ENCODE results near the gene LGALS3BP. TPM values are rescaled to one million over a fixed set of nuclear protein-coding genes. Genes with fewer than 3 reads are reported as not detected.

LGALS3BP gene
- total and polyA plus RNA-seq, 2 of the 13 experiments (the other 11 are each of a cell fraction or from before 2014, with no cell fraction given): 137 to 332 TPM

- TF ChIP-seq, protein P1, sequence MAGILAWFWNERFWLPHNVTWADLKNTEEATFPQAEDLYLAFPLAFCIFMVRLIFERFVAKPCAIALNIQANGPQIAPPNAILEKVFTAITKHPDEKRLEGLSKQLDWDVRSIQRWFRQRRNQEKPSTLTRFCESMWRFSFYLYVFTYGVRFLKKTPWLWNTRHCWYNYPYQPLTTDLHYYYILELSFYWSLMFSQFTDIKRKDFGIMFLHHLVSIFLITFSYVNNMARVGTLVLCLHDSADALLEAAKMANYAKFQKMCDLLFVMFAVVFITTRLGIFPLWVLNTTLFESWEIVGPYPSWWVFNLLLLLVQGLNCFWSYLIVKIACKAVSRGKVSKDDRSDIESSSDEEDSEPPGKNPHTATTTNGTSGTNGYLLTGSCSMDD (CRISPR knock-in tag; IDR thresholded peaks at IDR 0.05): no peak
- TF ChIP-seq ZNF501 (CRISPR knock-in tag; IDR thresholded peaks at IDR 0.05): peak; percentile 70; the same call in 1 of the 2 replicates
- 0 out of 2 replicates have a peak, but pooled peaks have one; percentile 19 for TF ChIP-seq SRY (CRISPR knock-in tag; IDR thresholded peaks at IDR 0.05)
Observed at GRCh38 chr17:78970834-78971755, 8.6 kb downstream of the LGALS3BP start (continued).

- H4K20me1 ChIP-seq (ENCODE audit: insufficient read depth, low read length): peaks cover 5% of the 10 kb centered on the region; the same call in 1 of the 2 replicates
- no peak overlapping the region for H3K9ac ChIP-seq (ENCODE audit: insufficient read depth, low read depth, low read length)
- FAIRE-seq: no peak
- no peaks in the 10 kb centered on the region for H3K9me3 ChIP-seq (ENCODE audit: low read length)
- POLR2A ChIA-PET: interaction anchor here (2.9 kb wide), 1 partner anchor 10 kb away, joined by 20 read pairs; the partner anchor contains the start of gene LGALS3BP
- intact Hi-C loops (cut with micrococcal nuclease; ENCODE audit: unreplicated experiment): no loop called here
- peaks cover 6 to 26% of the 10 kb centered on the region in 2 experiments for H3K36me3 ChIP-seq (replicated peaks in 1 of 2; ENCODE audit: control insufficient read depth in 1 of 2, insufficient read depth in 2 of 2, low read length in 2 of 2)
- DNase-seq (ENCODE audit: low spot score): no peak
- H3K4me3 ChIP-seq (replicated peaks in 1 of 3; ENCODE audit: insufficient read depth in 1 of 3, low read depth in 2 of 3, low read length in 3 of 3): no peak overlapping the region
- peaks cover 36% of the 10 kb centered on the region for H3K4me1 ChIP-seq (ENCODE audit: insufficient read depth, low read length)
- in situ Hi-C loops (cut with HindIII; ENCODE audit: extremely low pct_ligation_motif_present, low pct_unique_long_range_greater_than_20kb): loop anchor here (5.0 kb wide), 1 partner anchor 88 kb away; no protein-coding TSS in a partner anchor
- no peaks in the 10 kb centered on the region for H3K27me3 ChIP-seq (ENCODE audit: control insufficient read depth in 1 of 2, insufficient read depth in 2 of 2, low read length in 2 of 2)
- no peak overlapping the region for H3K4me2 ChIP-seq (ENCODE audit: low read depth, low read length)
- ATAC-seq: no peak
- CTCF ChIA-PET (ENCODE audit: low intra/inter-chr PET ratio, low total read pairs): interaction anchor here (3.0 kb wide), 1 partner anchor 104 kb away, joined by 35 read pairs; no protein-coding TSS in a partner anchor
- TF ChIP-seq ZNF570 (CRISPR knock-in tag; IDR thresholded peaks at IDR 0.05; ENCODE audit: borderline replicate concordance) (no peak), GABPA (IDR thresholded peaks at IDR 0.05; ENCODE audit: low read depth, low read length) (0 out of 2 replicates have a peak, but pooled peaks have one; percentile 8), GABPA (CRISPR knock-in tag; IDR thresholded peaks at IDR 0.05; ENCODE audit: low read depth) (no peak), AGO2 (optimal IDR thresholded peaks at IDR 0.05; ENCODE audit: low read depth, low read length) (peak; percentile 60), U2AF2 (IDR thresholded peaks at IDR 0.05; ENCODE audit: low read depth, low read length) (no peak), MLLT10 (CRISPR knock-in tag; IDR thresholded peaks at IDR 0.05) (no peak), POLR2A (IDR thresholded peaks at IDR 0.05; ENCODE audit: insufficient read depth in 1 of 2, low read depth in 2 of 2, low read length in 2 of 2) (peak in 1 of 2 experiments; percentile 37; a peak in 1 of 4 replicates), ZC3H13 (CRISPR knock-in tag; IDR thresholded peaks at IDR 0.05) (peak; percentile 74; the same call in 1 of the 2 replicates), ZNF510 (CRISPR knock-in tag; IDR thresholded peaks at IDR 0.05; ENCODE audit: low read depth) (no peak)
- BruUV-seq (replicated peaks): no TSS peak
- no peak overlapping the region for H3K27ac ChIP-seq (ENCODE audit: extremely low read length, insufficient read depth, low read length)
- peaks cover 3% of the 10 kb centered on the region for H3K79me2 ChIP-seq (ENCODE audit: insufficient read depth, low read length)
- H2AFZ ChIP-seq (ENCODE audit: low read length): no peak overlapping the region
- 94% methylated on average over 8 of the region's 9 CpGs for WGBS (ENCODE audit: low lambda C conversion rate)
Observed at GRCh38 chr17:78969865-78970264, 9.9 kb downstream of the LGALS3BP start.

Measured in HepG2 (cell line).